Neutrophil (primary cell): ENCODE measurements around the gene THRA.
A peak's percentile ranks its signal among the peaks of the same experiment; 100 is the strongest.

Source experiments
- H3K27ac ChIP-seq: fragments of 200-600 bp; sonication (generic); 2 replicates; pipeline ENCODE4 v1.5.1; 2016; ENCODE audit warnings: mild to moderate bottlenecking, moderate library complexity
- H3K27me3 ChIP-seq: fragments of 200-600 bp; sonication (generic); 2 replicates; pipeline ENCODE4 v1.6.0; 2016; ENCODE audit warnings: mild to moderate bottlenecking
- H3K36me3 ChIP-seq: fragments of 200-600 bp; sonication (generic); 2 replicates; pipeline ENCODE4 v1.5.1; 2017
- H3K4me1 ChIP-seq, 2 experiments: fragments of 200-600 bp in 1 of 2; sonication (generic) in 1 of 2; 1 replicate in 1 of 2; 2 replicates in 1 of 2; pipeline versions ENCODE4 v1.5.1 to v1.6.1; 2013 to 2016; ENCODE audit warnings: low read depth in 1 of 2, low read length in 1 of 2, mild to moderate bottlenecking in 1 of 2, moderate library complexity in 1 of 2; ENCODE audit not compliant: control insufficient read depth in 1 of 2, insufficient read depth in 1 of 2
- H3K4me3 ChIP-seq, 2 experiments: fragments of 200-600 bp in 1 of 2; sonication (generic) in 1 of 2; 1 replicate in 1 of 2; 2 replicates in 1 of 2; pipeline ENCODE4 v1.5.1; 2013 to 2016; ENCODE audit warnings: low read depth in 1 of 2, low read length in 1 of 2, mild to moderate bottlenecking in 1 of 2, moderate library complexity in 1 of 2
- H3K9me3 ChIP-seq: fragments of 200-600 bp; sonication (generic); 2 replicates; pipeline ENCODE4 v1.5.1; 2016
- TF ChIP-seq, protein P1 (sequence below): fragments of 200-600 bp; sonication (generic); IDR thresholded peaks from 2 replicates; pipeline ENCODE4 v1.5.1; 2016; ENCODE audit warnings: antibody characterized with exemption

THRA gene

DNA sequence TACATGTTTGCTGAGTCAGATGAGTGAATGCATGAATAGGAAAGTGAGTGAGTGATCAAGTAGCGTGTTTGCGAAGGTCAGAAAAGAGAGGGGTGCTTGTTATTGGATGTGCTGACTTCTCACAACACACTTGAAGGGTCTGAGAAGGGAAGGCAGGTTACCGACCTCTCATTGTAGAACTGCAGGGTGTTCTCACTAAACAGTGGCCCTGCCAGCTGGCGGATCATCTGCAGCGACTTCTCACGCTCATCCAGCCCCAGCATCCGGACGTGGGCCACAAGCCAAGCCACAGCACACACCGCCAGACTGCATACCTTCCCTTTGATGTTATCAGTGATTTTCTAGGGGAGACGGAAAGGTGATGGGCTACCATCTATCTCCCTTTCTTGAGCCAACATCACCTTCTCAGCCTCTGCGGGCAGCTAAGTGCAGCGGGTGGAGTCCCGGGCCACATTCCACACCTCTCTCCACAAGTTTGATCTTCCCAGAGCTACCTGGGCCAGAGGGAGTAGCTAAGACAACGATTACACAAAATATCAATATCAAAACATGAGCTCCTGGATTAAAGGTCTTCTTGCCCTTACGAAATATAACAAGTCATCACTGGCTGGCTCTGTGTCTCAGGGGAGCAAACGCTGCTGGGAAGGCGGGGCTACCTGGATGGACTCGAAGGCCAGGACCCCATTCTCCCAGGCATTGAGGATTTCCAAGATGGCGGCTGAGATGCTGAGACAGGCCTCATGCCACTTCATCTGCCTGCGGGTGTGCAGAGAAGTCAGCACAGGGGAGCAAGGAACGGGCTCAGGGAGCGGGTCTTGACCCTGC is 36.6 kb upstream of the THRA start:
- no peaks in the 10 kb centered on the region for H3K27me3 ChIP-seq
- TF ChIP-seq, protein P1, sequence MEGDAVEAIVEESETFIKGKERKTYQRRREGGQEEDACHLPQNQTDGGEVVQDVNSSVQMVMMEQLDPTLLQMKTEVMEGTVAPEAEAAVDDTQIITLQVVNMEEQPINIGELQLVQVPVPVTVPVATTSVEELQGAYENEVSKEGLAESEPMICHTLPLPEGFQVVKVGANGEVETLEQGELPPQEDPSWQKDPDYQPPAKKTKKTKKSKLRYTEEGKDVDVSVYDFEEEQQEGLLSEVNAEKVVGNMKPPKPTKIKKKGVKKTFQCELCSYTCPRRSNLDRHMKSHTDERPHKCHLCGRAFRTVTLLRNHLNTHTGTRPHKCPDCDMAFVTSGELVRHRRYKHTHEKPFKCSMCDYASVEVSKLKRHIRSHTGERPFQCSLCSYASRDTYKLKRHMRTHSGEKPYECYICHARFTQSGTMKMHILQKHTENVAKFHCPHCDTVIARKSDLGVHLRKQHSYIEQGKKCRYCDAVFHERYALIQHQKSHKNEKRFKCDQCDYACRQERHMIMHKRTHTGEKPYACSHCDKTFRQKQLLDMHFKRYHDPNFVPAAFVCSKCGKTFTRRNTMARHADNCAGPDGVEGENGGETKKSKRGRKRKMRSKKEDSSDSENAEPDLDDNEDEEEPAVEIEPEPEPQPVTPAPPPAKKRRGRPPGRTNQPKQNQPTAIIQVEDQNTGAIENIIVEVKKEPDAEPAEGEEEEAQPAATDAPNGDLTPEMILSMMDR, result no peak
- no peak overlapping the region for H3K4me3 ChIP-seq
- no peaks in the 10 kb centered on the region for H3K9me3 ChIP-seq
- peaks cover 11 to 16% of the 10 kb centered on the region in 2 experiments for H3K4me1 ChIP-seq
- no peak overlapping the region for H3K27ac ChIP-seq
- H3K36me3 ChIP-seq, result peaks cover 65% of the 10 kb centered on the region

DNA sequence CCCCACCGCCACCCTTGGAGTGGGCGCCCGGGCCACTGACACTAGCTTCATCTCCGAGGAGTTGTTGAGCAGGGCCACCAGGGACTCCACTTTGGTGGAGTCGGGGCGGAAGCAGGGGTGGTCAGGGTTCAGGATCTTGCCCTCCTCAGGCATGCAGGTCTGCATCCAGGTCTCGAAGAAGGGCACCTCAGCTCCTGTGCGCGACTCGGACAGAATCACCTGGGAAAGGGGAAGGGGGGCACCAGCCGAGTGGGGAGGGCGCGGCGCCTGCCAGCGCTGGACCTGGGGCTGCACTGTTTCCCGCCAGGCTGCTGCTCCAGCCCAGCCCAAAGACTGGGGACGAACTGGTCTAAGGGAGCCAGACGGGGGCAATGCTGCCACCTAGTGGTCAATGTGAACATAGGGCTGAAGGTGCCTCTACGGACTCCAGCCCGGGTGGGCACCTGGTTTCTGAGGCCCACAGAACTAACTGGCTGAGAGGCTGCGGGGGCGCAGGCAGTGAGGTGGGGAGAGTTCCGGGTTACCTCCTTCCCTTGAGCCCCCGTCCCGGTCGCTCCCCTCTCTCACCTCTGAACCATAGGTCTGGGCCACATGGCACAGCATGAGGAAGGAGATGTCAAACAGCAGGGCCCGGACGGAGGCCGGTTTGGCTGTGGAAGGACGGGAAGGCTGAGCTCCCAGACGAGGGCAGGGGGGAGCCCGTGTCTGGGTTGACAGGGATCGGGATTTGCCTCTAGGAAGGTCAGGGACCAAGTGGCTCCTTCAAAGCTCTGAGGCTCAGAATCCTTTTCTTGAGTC is 35.8 kb upstream of the THRA start:
- H3K27ac ChIP-seq, result no peak overlapping the region
- TF ChIP-seq, protein P1, result peak; percentile 81
- no peak overlapping the region for H3K4me3 ChIP-seq
- H3K36me3 ChIP-seq, result peaks cover 70% of the 10 kb centered on the region
- H3K27me3 ChIP-seq, result no peaks in the 10 kb centered on the region
- no peaks in the 10 kb centered on the region for H3K9me3 ChIP-seq
- H3K4me1 ChIP-seq, result peaks cover 3 to 8% of the 10 kb centered on the region in 2 experiments

DNA sequence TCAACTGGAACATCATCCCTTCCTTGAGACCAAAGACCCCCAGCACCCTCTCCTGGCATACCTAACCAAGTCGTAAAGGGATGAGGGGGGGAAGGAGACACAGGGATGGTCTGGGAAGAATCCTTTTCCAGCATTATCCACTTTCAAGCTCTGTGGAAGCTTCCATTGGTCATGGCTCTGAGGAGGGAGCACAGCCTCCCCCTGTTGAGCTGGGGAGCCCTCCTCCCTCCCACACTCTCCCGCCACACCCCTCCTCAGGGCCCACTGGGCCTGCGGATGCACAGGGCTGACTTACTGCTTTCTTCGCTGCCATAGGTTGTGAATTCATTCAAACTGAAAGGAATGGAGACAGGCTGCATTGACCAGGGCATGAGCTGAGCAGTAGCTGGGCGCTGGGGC is 35.2 kb upstream of the THRA start:
- Histone ChIP-seq H3K9me3 (no peaks in the 10 kb centered on the region), H3K27me3 (no peaks in the 10 kb centered on the region), H3K4me1 (peaks cover 0 to 2% of the 10 kb centered on the region in 2 experiments), H3K27ac (no peak overlapping the region), H3K36me3 (peaks cover 71% of the 10 kb centered on the region), H3K4me3 (no peak overlapping the region)
- TF ChIP-seq, protein P1, result no peak

DNA sequence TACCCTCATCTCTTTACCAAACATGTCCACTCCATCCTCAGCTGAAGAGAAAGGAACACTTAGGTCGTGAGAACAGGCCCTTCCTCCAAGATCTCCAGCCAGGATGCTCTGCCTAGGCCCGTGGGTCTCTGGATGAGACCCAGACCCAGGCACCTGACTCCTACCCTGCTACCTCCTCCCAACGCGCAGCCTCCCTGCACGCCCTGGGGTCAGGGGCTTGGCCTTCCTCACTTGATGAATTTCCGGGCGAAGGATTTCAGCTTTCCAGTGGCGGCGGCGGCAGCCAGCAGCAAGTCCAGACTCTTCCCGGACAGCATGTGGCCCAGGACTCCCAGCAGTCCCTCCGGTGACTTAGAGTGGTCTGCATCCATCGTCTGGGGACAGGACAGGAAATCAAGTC is 34.2 kb upstream of the THRA start:
- Histone ChIP-seq H3K4me3 (no peak overlapping the region), H3K27me3 (no peaks in the 10 kb centered on the region), H3K27ac (no peak overlapping the region), H3K9me3 (no peaks in the 10 kb centered on the region), H3K4me1 (peaks cover 0 to 2% of the 10 kb centered on the region in 2 experiments), H3K36me3 (peaks cover 71% of the 10 kb centered on the region)
- TF ChIP-seq, protein P1, result no peak

DNA sequence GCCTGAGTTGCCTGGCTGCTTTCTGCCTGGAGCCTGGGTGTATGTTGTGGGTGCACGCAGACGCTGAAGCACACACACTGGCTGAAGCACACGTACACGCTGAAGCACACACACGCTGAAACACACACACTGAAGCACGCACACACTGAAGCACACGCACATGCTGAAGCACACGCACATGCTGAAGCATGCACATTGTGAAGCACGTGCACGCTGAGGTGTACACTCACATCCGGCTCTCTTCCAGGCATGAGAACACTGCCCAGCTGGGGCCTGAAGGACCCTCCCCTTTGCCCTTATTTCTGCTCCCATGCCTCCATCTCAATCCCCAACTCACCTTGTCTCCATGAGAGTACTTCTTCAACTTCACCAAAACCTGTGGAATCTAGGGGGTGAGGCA is 31.1 kb upstream of the THRA start:
- Histone ChIP-seq H3K36me3 (peaks cover 80% of the 10 kb centered on the region), H3K9me3 (no peaks in the 10 kb centered on the region), H3K4me1 (no peaks in the 10 kb centered on the region), H3K27ac (no peak overlapping the region), H3K4me3 (no peak overlapping the region), H3K27me3 (no peaks in the 10 kb centered on the region)
- TF ChIP-seq, protein P1, result no peak
